SH-SY5Y (cell line): ENCODE measurements around the gene SNPH.

Experiments used
- GATA2 ChIP-seq: IDR thresholded peaks from 2 replicates; pipeline ENCODE4 v1.6.1; 2011; ENCODE audit warnings: mild to moderate bottlenecking, low read depth, low read length
- GATA3 ChIP-seq: IDR thresholded peaks from 2 replicates; pipeline ENCODE4 v1.6.1; 2011; ENCODE audit warnings: low read depth, mild to moderate bottlenecking, low read length, moderate library complexity

DNA sequence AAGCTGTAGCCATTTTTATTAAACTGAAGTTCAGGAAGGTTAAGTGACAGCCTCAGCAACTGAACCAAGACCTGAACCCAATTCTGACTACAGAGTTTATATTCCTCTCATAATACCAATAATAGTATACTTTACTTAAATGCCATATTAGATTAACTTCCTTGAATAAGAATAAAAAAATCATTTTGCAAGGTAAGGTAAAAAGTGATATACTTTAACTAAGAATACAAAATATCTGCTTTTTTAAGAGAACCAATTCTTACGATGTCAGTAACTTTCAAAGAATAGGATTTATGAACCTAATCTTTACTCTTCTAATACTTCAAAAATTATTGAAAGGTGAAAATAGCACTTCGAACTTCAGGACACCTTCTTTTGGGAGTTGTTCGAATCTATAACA is 36.6 kb upstream of the SNPH start:
- TF ChIP-seq GATA2 (no peak), GATA3 (no peak)
